ENCODE results near the gene ZNF407.

Gene ZNF407

GRCh38 chr18:74857901-74858300 lies 260.2 kb downstream of the ZNF407 start:
- TF ChIP-seq TEAD4 (IDR thresholded peaks at IDR 0.05), result no peak
- no peak for TF ChIP-seq CREB1 (IDR thresholded peaks at IDR 0.05; ENCODE audit: low read depth)
- TF ChIP-seq REST (IDR thresholded peaks at IDR 0.05; ENCODE audit: low read depth), result no peak
- no peak for TF ChIP-seq EGR1 (IDR thresholded peaks at IDR 0.05)
- no peak for TF ChIP-seq MAX (IDR thresholded peaks at IDR 0.05)
- no peak for TF ChIP-seq ZBTB7A (IDR thresholded peaks at IDR 0.05; ENCODE audit: low read depth)
- TF ChIP-seq TCF12 (IDR thresholded peaks at IDR 0.05; ENCODE audit: low read depth), result no peak
- no peak for TF ChIP-seq TAF1 (IDR thresholded peaks at IDR 0.05; ENCODE audit: low read depth)
- TF ChIP-seq NFIC (IDR thresholded peaks at IDR 0.05), result no peak
- no peak for TF ChIP-seq YY1 (IDR thresholded peaks at IDR 0.05; ENCODE audit: low read depth)
- TF ChIP-seq FOXM1 (IDR thresholded peaks at IDR 0.05; ENCODE audit: borderline replicate concordance, low read depth), result no peak
- no peak for TF ChIP-seq RAD21 (IDR thresholded peaks at IDR 0.05; ENCODE audit: low read depth)
- no peak for TF ChIP-seq USF1 (IDR thresholded peaks at IDR 0.05)

GRCh38 chr18:74861154-74861553 lies 263.5 kb downstream of the ZNF407 start:
- no peak for TF ChIP-seq CEBPB (IDR thresholded peaks at IDR 0.05)
- no peak for TF ChIP-seq TCF12 (IDR thresholded peaks at IDR 0.05; ENCODE audit: low read depth)
- no peak for TF ChIP-seq REST (IDR thresholded peaks at IDR 0.05; ENCODE audit: low read depth)
- no peak for TF ChIP-seq USF1 (IDR thresholded peaks at IDR 0.05)

- no peak for TF ChIP-seq YY1 (IDR thresholded peaks at IDR 0.05; ENCODE audit: low read depth)
- no peak for TF ChIP-seq ZBTB7A (IDR thresholded peaks at IDR 0.05; ENCODE audit: low read depth)
- TF ChIP-seq TEAD4 (IDR thresholded peaks at IDR 0.05), result no peak
- no peak for TF ChIP-seq EGR1 (IDR thresholded peaks at IDR 0.05)
- no peak for TF ChIP-seq TCF12 (IDR thresholded peaks at IDR 0.05; ENCODE audit: low read depth)
- TF ChIP-seq TAF1 (IDR thresholded peaks at IDR 0.05; ENCODE audit: low read depth), result no peak
- TF ChIP-seq CEBPB (IDR thresholded peaks at IDR 0.05), result no peak
- TF ChIP-seq USF1 (IDR thresholded peaks at IDR 0.05), result no peak
- no peak for TF ChIP-seq RAD21 (IDR thresholded peaks at IDR 0.05; ENCODE audit: low read depth)
- TF ChIP-seq NFIC (IDR thresholded peaks at IDR 0.05), result no peak
- no peak for TF ChIP-seq FOXM1 (IDR thresholded peaks at IDR 0.05; ENCODE audit: borderline replicate concordance, low read depth)
- TF ChIP-seq CREB1 (IDR thresholded peaks at IDR 0.05; ENCODE audit: low read depth), result no peak
- TF ChIP-seq EP300 (IDR thresholded peaks at IDR 0.05; ENCODE audit: borderline replicate concordance), result no peak
- no peak for TF ChIP-seq MAX (IDR thresholded peaks at IDR 0.05)
- TF ChIP-seq REST (IDR thresholded peaks at IDR 0.05; ENCODE audit: low read depth), result no peak
These were observed 264.4 kb downstream of the ZNF407 start for GRCh38 chr18:74862094-74862493.

DNA sequence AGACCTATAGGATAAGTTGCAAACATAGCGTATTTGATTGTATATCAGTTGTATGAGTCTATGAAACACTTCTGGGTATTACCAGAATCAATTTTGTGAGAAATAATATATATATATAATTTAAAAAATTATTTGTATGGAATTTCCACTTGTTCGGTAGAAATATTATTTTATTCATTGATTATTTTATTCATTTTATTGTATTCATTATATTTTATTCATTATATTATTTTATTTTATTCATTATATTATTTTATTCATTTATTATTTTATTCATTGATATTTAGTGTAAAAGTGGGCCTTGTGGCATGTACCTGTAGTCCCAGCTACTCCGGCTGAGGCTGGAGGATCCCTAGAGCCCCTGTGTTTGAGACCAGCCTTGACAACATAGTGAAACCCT lies 268.9 kb downstream of the ZNF407 start:
- no peak for TF ChIP-seq TCF12 (IDR thresholded peaks at IDR 0.05; ENCODE audit: low read depth)
- TF ChIP-seq CREB1 (IDR thresholded peaks at IDR 0.05; ENCODE audit: low read depth), result no peak
- TF ChIP-seq RAD21 (IDR thresholded peaks at IDR 0.05; ENCODE audit: low read depth), result no peak
- TF ChIP-seq REST (IDR thresholded peaks at IDR 0.05; ENCODE audit: low read depth), result no peak
- TF ChIP-seq EGR1 (IDR thresholded peaks at IDR 0.05), result no peak

Measured in Ishikawa (cell line).